Caco-2 (cell line): ENCODE results near the gene CGB8. TPM values are rescaled to one million over a fixed set of nuclear protein-coding genes. Genes with fewer than 3 reads are reported as not detected.

Experiments used
- BruUV-seq: library from RNA; stranded (reverse); fragments of 400-500 nt; replicated peaks from 2 replicates; lab custom pipeline; 2021; lab: Mats Ljungman, UMichigan
- CTCF ChIA-PET: fragments of 300-600 bp; sonication (Branson Sonifier 250); formaldehyde crosslinking; loops from one replicate; lab custom pipeline; 2022; ENCODE audit warnings: antibody characterized with exemption; lab: Charles Lee
- POLR2A ChIA-PET: fragments of 300-600 bp; sonication (Branson Sonifier 250); formaldehyde crosslinking; loops from one replicate; lab custom pipeline; 2022; ENCODE audit warnings: antibody characterized with exemption; lab: Charles Lee
- DNase-seq, 2 experiments: peaks; one replicate each; pipeline versions ENCODE4 v3.0.0 to v3.0.0-alpha.2; 2020 to 2022
- H3K27me3 ChIP-seq: replicated peaks from 2 replicates; pipeline ENCODE4 v1.6.0; 2011; ENCODE audit warnings: low read length; ENCODE audit not compliant: control insufficient read depth, insufficient read depth
- H3K36me3 ChIP-seq: 2 replicates; pipeline ENCODE4 v1.5.1; 2011; ENCODE audit warnings: low read length; ENCODE audit not compliant: control insufficient read depth, insufficient read depth
- H3K4me1 ChIP-seq: fragments of 250-450 bp; sonication (Bioruptor Pico); 2 replicates; pipeline ENCODE4 v1.5.1; 2020; ENCODE audit warnings: mild to moderate bottlenecking
- H3K4me3 ChIP-seq: 2 replicates; pipeline ENCODE4 v1.5.1; 2011; ENCODE audit warnings: low read depth, mild to moderate bottlenecking, control low read depth, low read length
- H3K9me3 ChIP-seq: fragments of 250-450 bp; sonication (Bioruptor Pico); 2 replicates; pipeline ENCODE4 v1.5.1; 2020; ENCODE audit warnings: mild to moderate bottlenecking, moderate library complexity
- H3K27ac Mint-ChIP-seq: one replicate; pipeline ENCODE4 v1.8.0; 2022; ENCODE audit warnings: mixed read lengths; ENCODE audit not compliant: unreplicated experiment
- H3K27me3 Mint-ChIP-seq: one replicate; pipeline ENCODE4 v1.8.0; 2022; ENCODE audit warnings: mixed read lengths; ENCODE audit not compliant: insufficient read depth, unreplicated experiment
- H3K36me3 Mint-ChIP-seq: one replicate; pipeline ENCODE4 v1.8.0; 2022; ENCODE audit warnings: mild to moderate bottlenecking, mixed read lengths; ENCODE audit not compliant: insufficient read depth, unreplicated experiment
- H3K4me1 Mint-ChIP-seq: one replicate; pipeline ENCODE4 v1.8.0; 2022; ENCODE audit warnings: low read depth, mixed read lengths; ENCODE audit not compliant: unreplicated experiment
- H3K4me3 Mint-ChIP-seq: one replicate; pipeline ENCODE4 v1.8.0; 2022; ENCODE audit warnings: mild to moderate bottlenecking, moderate library complexity, mixed read lengths; ENCODE audit not compliant: unreplicated experiment
- H3K9me3 Mint-ChIP-seq: one replicate; pipeline ENCODE4 v1.8.0; 2022; ENCODE audit warnings: mixed read lengths; ENCODE audit not compliant: unreplicated experiment
- intact Hi-C: fragments of 100-400 bp; cut with micrococcal nuclease; formaldehyde crosslinking; loops from one replicate; pipeline ENCODE4 v1.10.0; 2022; ENCODE audit not compliant: unreplicated experiment
- total RNA-seq: library from RNA; stranded (reverse); gene quantifications from 2 replicates; pipeline ENCODE4 v1.2.3, GENCODE V29; 2022
- TF ChIP-seq, protein P1 (sequence below), 2 experiments: fragments of 200-600 bp in 1 of 2; IDR thresholded peaks; 1 replicate in 1 of 2; 2 replicates in 1 of 2; pipeline versions ENCODE4 v1.5.1 to v1.8.0; 2011 to 2022; ENCODE audit warnings: antibody characterized with exemption in 1 of 2, control low read depth in 1 of 2, inconsistent platforms in 1 of 2, low read depth in 1 of 2, low read length in 1 of 2, mild to moderate bottlenecking in 1 of 2, moderate library complexity in 1 of 2; ENCODE audit not compliant: insufficient read depth in 1 of 2, severe bottlenecking in 1 of 2, unreplicated experiment in 1 of 2

CGB8 gene
- total RNA-seq, 1 experiment from 2014 or later = not detected

GRCh38 chr19:49064768-49065611, 16.1 kb upstream of the CGB8 start, which contains the start of gene NTF4:
Gene NTF4, minus strand, starts transcription at chr19:49064818. Its CDS starts 2,821 bp downstream, at chr19:49061997.
- peak within 1 kb of the TSS; percentile 38 for H3K4me3 ChIP-seq
- Mint-ChIP-seq H3K9me3 (peaks cover 18% of the 10 kb centered on the region), H3K27me3 (no peaks in the 10 kb centered on the region), H3K27ac (peak within 1 kb of the TSS; percentile 73), H3K4me1 (peaks cover 26% of the 10 kb centered on the region), H3K4me3 (peak within 1 kb of the TSS; percentile 71), H3K36me3 (peaks cover 9% of the 10 kb centered on the region)
- H3K9me3 ChIP-seq = no peaks in the 10 kb centered on the region
- peaks cover 34% of the 10 kb centered on the region for H3K4me1 ChIP-seq
- peak; percentile 92 for DNase-seq
- intact Hi-C loops = loop anchor here (2.0 kb wide), 1 partner anchor 20 kb away; the partner anchor contains the start of gene SNRNP70
- CTCF ChIA-PET = interaction anchor here (0.6 to 1.8 kb wide), 11 partner anchors 9 to 1292 kb away, joined by 4 to 16 read pairs (median 5); partner anchors contain the start of genes AP2A1, GYS1 and RUVBL2
- no TSS peak for BruUV-seq
- POLR2A ChIA-PET = interaction anchor here (0.6 to 1.2 kb wide), 7 partner anchors 9 to 279 kb away, joined by 3 to 8 read pairs (median 3); partner anchors contain the start of genes GYS1 and RUVBL2
- no peaks in the 10 kb centered on the region for H3K36me3 ChIP-seq
- H3K27me3 ChIP-seq = no peaks in the 10 kb centered on the region
- TF ChIP-seq, protein P1, sequence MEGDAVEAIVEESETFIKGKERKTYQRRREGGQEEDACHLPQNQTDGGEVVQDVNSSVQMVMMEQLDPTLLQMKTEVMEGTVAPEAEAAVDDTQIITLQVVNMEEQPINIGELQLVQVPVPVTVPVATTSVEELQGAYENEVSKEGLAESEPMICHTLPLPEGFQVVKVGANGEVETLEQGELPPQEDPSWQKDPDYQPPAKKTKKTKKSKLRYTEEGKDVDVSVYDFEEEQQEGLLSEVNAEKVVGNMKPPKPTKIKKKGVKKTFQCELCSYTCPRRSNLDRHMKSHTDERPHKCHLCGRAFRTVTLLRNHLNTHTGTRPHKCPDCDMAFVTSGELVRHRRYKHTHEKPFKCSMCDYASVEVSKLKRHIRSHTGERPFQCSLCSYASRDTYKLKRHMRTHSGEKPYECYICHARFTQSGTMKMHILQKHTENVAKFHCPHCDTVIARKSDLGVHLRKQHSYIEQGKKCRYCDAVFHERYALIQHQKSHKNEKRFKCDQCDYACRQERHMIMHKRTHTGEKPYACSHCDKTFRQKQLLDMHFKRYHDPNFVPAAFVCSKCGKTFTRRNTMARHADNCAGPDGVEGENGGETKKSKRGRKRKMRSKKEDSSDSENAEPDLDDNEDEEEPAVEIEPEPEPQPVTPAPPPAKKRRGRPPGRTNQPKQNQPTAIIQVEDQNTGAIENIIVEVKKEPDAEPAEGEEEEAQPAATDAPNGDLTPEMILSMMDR (IDR thresholded peaks at IDR 0.05; ENCODE audit: insufficient read depth in 1 of 2, low read depth in 1 of 2, low read length in 1 of 2, severe bottlenecking in 1 of 2, unreplicated experiment in 1 of 2) = peak in 1 of 2 experiments; percentile 29

GRCh38 chr19:49064029-49064629, 15.2 kb upstream of the CGB8 start:
- DNase-seq = peak; percentile 55 to 80
- Histone ChIP-seq H3K9me3 (no peaks in the 10 kb centered on the region), H3K27me3 (no peaks in the 10 kb centered on the region), H3K4me1 (peaks cover 34% of the 10 kb centered on the region), H3K4me3 (peak overlapping the region; percentile 38), H3K36me3 (no peaks in the 10 kb centered on the region)
- Mint-ChIP-seq H3K4me3 (peak overlapping the region; percentile 71), H3K36me3 (peaks cover 6% of the 10 kb centered on the region), H3K27me3 (no peaks in the 10 kb centered on the region), H3K4me1 (peaks cover 26% of the 10 kb centered on the region), H3K9me3 (peaks cover 10% of the 10 kb centered on the region), H3K27ac (peak overlapping the region; percentile 73)
- ChIA-PET POLR2A (interaction anchor here (0.6 to 1.2 kb wide), 5 partner anchors 8 to 161 kb away, joined by 3 to 8 read pairs (median 3); partner anchors contain the start of genes GYS1 and RUVBL2), CTCF (interaction anchor here (0.6 to 1.8 kb wide), 8 partner anchors 8 to 1293 kb away, joined by 4 to 16 read pairs (median 5); a partner anchor contains a TSS)
- BruUV-seq = no TSS peak
- intact Hi-C loops = loop anchor here (2.0 kb wide), 1 partner anchor 21 kb away; the partner anchor contains the start of gene SNRNP70
- TF ChIP-seq, protein P1 (IDR thresholded peaks at IDR 0.05; ENCODE audit: insufficient read depth in 1 of 2, low read depth in 1 of 2, low read length in 1 of 2, severe bottlenecking in 1 of 2, unreplicated experiment in 1 of 2) = no peak

DNA sequence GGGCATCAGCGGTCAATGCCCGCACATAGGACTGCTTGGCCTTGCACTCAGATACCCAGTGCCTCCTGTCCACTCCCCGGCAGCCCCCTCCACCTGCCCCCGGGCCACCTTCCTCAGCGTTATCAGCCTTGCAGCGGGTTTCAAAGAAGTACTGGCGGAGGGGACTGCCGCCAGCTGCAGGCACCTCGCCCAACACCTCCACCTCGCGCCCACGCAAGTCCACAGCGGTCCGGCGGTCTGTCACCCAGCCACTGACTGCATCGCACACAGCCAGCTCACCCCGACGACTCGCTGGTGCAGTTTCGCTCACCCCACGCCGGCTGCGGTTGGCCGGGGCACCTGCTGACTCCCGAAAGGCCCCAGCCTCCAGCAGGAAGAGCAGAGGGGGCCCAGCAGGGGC, 12.5 kb upstream of the CGB8 start:
- POLR2A ChIA-PET = no interaction called here
- peaks cover 25% of the 10 kb centered on the region for H3K4me1 ChIP-seq
- no peaks in the 10 kb centered on the region for H3K27me3 ChIP-seq
- TF ChIP-seq, protein P1 (IDR thresholded peaks at IDR 0.05; ENCODE audit: insufficient read depth in 1 of 2, low read depth in 1 of 2, low read length in 1 of 2, severe bottlenecking in 1 of 2, unreplicated experiment in 1 of 2) = no peak
- no peaks in the 10 kb centered on the region for H3K9me3 ChIP-seq
- Mint-ChIP-seq H3K36me3 (peaks cover 6% of the 10 kb centered on the region), H3K9me3 (no peaks in the 10 kb centered on the region), H3K4me3 (no peak overlapping the region), H3K27me3 (peaks cover 6% of the 10 kb centered on the region), H3K27ac (no peak overlapping the region), H3K4me1 (peaks cover 18% of the 10 kb centered on the region)
- DNase-seq = no peak
- intact Hi-C loops = no loop called here
- H3K36me3 ChIP-seq = no peaks in the 10 kb centered on the region
- no peak overlapping the region for H3K4me3 ChIP-seq
- no TSS peak for BruUV-seq
- CTCF ChIA-PET = no interaction called here
